Stomach (tissue), 9 donors: ENCODE measurements around the gene KNG1. TPM values are rescaled to one million over a fixed set of nuclear protein-coding genes. Genes with fewer than 3 reads are reported as not detected.

Experiments
- DNase-seq, 2 donors: peaks; one replicate each; pipeline versions ENCODE4 v3.0.0 to v3.0.0-alpha.2; 2013 to 2019
- H3K27ac ChIP-seq, 5 donors: fragments of 200-600 bp in 4 of 5; sonication (generic) in 4 of 5; one replicate each; pipeline ENCODE4 v1.5.1; 2013 to 2019; ENCODE audit warnings: mild to moderate bottlenecking in 1 of 5, moderate library complexity in 1 of 5
- H3K27me3 ChIP-seq, 3 donors: fragments of 200-600 bp; sonication (generic); one replicate each; pipeline ENCODE4 v1.5.1; 2017 to 2019; ENCODE audit warnings: mixed run types in 1 of 3
- H3K36me3 ChIP-seq, 4 donors: fragments of 200-600 bp; sonication (generic); 1 replicate in 3 of 4; 2 replicates in 1 of 4; pipeline ENCODE4 v1.5.1; 2016 to 2019
- H3K4me1 ChIP-seq, 4 donors: fragments of 200-600 bp; sonication (generic); one replicate each; pipeline ENCODE4 v1.5.1; 2016 to 2019
- H3K4me3 ChIP-seq, 4 donors: fragments of 200-600 bp; sonication (generic) in 3 of 4; one replicate each; pipeline ENCODE4 v1.5.1; 2016 to 2019; ENCODE audit warnings: mild to moderate bottlenecking in 1 of 4
- H3K9me3 ChIP-seq, 4 donors: fragments of 200-600 bp; sonication (generic); one replicate each; pipeline ENCODE4 v1.5.1; 2016 to 2019
- CTCF ChIP-seq, 7 experiments: fragments of 450-650 bp in 4 of 7; fragments of 200-600 bp in 3 of 7; sonication (generic) in 3 of 7; IDR thresholded peaks; one replicate each; pipeline ENCODE4 v1.5.1; 2016 to 2019; ENCODE audit warnings: antibody characterized with exemption in 7 of 7, control low read depth in 2 of 7, mild to moderate bottlenecking in 1 of 7
- EP300 ChIP-seq: sonication (generic); formaldehyde crosslinking; IDR thresholded peaks from one replicate; pipeline ENCODE4 v1.6.1; 2017; ENCODE audit warnings: antibody characterized with exemption
- POLR2A ChIP-seq, 4 donors: fragments of 450-650 bp; IDR thresholded peaks; one replicate each; pipeline ENCODE4 v1.6.1; 2016; ENCODE audit warnings: antibody characterized with exemption in 4 of 4, control low read depth in 2 of 4, mild to moderate bottlenecking in 1 of 4, moderate library complexity in 1 of 4
- POLR2AphosphoS5 ChIP-seq, 3 donors: sonication (generic); formaldehyde crosslinking; IDR thresholded peaks; one replicate each; pipeline ENCODE4 v1.6.1; 2016; ENCODE audit warnings: antibody characterized with exemption in 3 of 3
- WGBS, 5 donors: extraction: QIAGEN DNeasy Blood & Tissue Kit in 3 of 5; methylation state at CpG; one replicate each; pipeline versions ENCODE4 v1.1.5 to v1.1.7; 2013 to 2018; 5-methylcytosine and 5-hydroxymethylcytosine counted together
- intact Hi-C: fragments of 100-400 bp; cut with DNase I; formaldehyde crosslinking; loops from one replicate; pipeline ENCODE4 v1.15.1; 2023; ENCODE audit warnings: low total_unique reads
- polyA plus RNA-seq, 3 donors: library from polyadenylated mRNA; stranded (reverse); fragments of 200-250 nt; gene quantifications; one replicate each; pipeline ENCODE4 v1.2.3, GENCODE V29; 2013
- small RNA-seq, 4 donors: library from RNA; depleted of rRNA; stranded (forward); fragments of <200 nt; gene quantifications; one replicate each; pipeline ENCODE3, GENCODE V24; 2016
- total RNA-seq, 5 donors: library from RNA; depleted of rRNA; stranded (reverse); fragments of >200 nt; gene quantifications; one replicate each; pipeline versions ENCODE4 v1.1.0 to v1.2.3, GENCODE V29; 2014 to 2016
- donor health status: healthy with polysubstance abuse.
- donor health status: Bipolar disorder and iron deficiency.
- donor health status: healthy.

KNG1 gene
- total and polyA plus RNA-seq, 8 donors: 0.18 TPM; not detected in 7

DNA sequence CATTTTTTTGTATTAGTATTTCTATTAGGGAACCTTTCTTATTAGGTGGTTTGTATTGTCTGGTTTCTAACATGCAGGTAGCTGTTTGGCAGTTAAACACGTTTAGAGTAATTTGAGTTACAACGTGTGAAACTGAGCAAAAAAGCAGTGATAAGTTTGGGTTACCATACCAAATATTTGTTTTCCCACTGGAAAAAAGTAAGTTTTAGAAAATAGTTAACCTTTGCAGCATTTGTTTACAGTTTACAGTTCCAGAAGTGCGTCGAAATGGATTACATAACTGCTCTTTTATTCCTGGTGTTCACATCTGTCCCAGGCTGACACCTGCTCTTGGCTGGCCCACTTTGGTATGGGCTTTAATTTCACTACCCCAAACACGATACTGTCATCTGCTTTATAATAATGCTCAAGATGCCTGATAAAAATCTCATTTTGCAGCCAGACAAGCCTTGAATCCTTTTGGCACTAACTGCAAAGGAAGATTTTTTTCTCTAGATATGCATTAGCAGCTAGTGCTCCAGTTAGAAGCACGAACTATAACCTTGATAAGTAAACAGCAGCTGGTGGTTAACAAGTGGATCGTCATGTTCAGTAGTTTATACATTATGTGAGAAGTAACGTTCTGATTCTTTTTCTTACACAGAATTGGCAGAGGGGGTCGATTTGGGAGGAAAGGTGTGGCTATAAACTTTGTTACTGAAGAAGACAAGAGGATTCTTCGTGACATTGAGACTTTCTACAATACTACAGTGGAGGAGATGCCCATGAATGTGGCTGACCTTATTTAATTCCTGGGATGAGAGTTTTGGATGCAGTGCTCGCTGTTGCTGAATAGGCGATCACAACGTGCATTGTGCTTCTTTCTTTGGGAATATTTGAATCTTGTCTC is 71.6 kb downstream of the KNG1 start:
- Histone ChIP-seq H3K9me3 (no peaks in the 10 kb centered on the region), H3K4me1 (peaks cover 40 to 62% (median 51%) of the 10 kb centered on the region in 4 donors), H3K4me3 (peak overlapping the region in 2 of 4 donors; percentile 74 to 98), H3K36me3 (peaks cover 58 to 90% (median 78%) of the 10 kb centered on the region in 4 donors), H3K27me3 (no peaks in the 10 kb centered on the region), H3K27ac (peak overlapping the region in 1 of 5 donors; percentile 16)
- TF ChIP-seq CTCF (IDR thresholded peaks at IDR 0.05) (no peak), POLR2A (IDR thresholded peaks at IDR 0.05) (no peak), EP300 (no peak), POLR2AphosphoS5 (IDR thresholded peaks at IDR 0.05) (no peak)
- DNase-seq: no peak
- intact Hi-C loops: loop anchor here (10.0 kb wide), 1 partner anchor 214 kb away; the partner anchor contains the start of gene DNAJB11
- WGBS, 5 donors: 35 to 43% (median 38%) methylated on average over 13 of the region's 13 CpGs

- Histone ChIP-seq H3K9me3 (no peaks in the 10 kb centered on the region), H3K4me3 (no peak overlapping the region), H3K36me3 (peaks cover 60 to 94% (median 82%) of the 10 kb centered on the region in 4 donors), H3K27me3 (no peaks in the 10 kb centered on the region), H3K27ac (no peak overlapping the region), H3K4me1 (peaks cover 38 to 58% (median 48%) of the 10 kb centered on the region in 4 donors)
- DNase-seq: no peak
- intact Hi-C loops: loop anchor here (10.0 kb wide), 1 partner anchor 215 kb away; the partner anchor contains the start of gene DNAJB11
- TF ChIP-seq POLR2A (IDR thresholded peaks at IDR 0.05) (no peak), EP300 (no peak), POLR2AphosphoS5 (IDR thresholded peaks at IDR 0.05) (no peak)
- 28 to 47% (median 39%) methylated on average over 4 of the region's 4 CpGs for WGBS, 5 donors
Measured at GRCh38 chr3:186789554-186790260, 72.5 kb downstream of the KNG1 start.

- DNase-seq: no peak
- Histone ChIP-seq H3K4me3 (no peak overlapping the region), H3K36me3 (peaks cover 53 to 91% (median 76%) of the 10 kb centered on the region in 4 donors), H3K9me3 (no peaks in the 10 kb centered on the region), H3K27ac (peak overlapping the region in 3 of 5 donors; percentile 7 to 13 (median 11)), H3K4me1 (peaks cover 31 to 51% (median 41%) of the 10 kb centered on the region in 4 donors), H3K27me3 (no peaks in the 10 kb centered on the region)
- WGBS, 5 donors: 48 to 55% (median 51%) methylated on average over 8 of the region's 8 CpGs
- intact Hi-C loops: no loop called here
- TF ChIP-seq POLR2AphosphoS5 (IDR thresholded peaks at IDR 0.05) (peak in 1 of 3 donors; percentile 14), CTCF (IDR thresholded peaks at IDR 0.05) (no peak), EP300 (no peak), POLR2A (IDR thresholded peaks at IDR 0.05) (no peak)
Measured at GRCh38 chr3:186790261-186790981, 73.3 kb downstream of the KNG1 start.

Small RNA genes within 50 kb of the gene (small RNA-seq; reads per million reads assigned to genes)
- gene RF00092: 0 reads per million in 4 donors
- gene RNU6-1105P: 0 reads per million in 4 donors
- 0 reads per million in 4 donors for gene SNORA4
- gene SNORA63: 0 reads per million in 4 donors
- 0 reads per million in 4 donors for gene SNORA81
- 0 reads per million in 4 donors for gene SNORD2

Other genes starting within 250 kb of the KNG1 start
- gene CRYGS, start 173.0 kb upstream of the KNG1 start, total RNA-seq: 1 to 10 TPM in 3 of 5 donors, not detected in 2; 1.8 to 4.3 (median 2.8) TPM
- 1 to 10 TPM; 5.0 to 6.6 (median 5.9) TPM for gene CRYGS, start 173.0 kb upstream of the KNG1 start, polyA plus RNA-seq
- 10 to 100 TPM in 3 of 5 donors, 1 to 10 TPM in 2; 5.3 to 16.5 (median 10.4) TPM for gene TBCCD1, start 150.0 kb upstream of the KNG1 start, total RNA-seq
- gene TBCCD1, start 150.0 kb upstream of the KNG1 start, polyA plus RNA-seq: 1 to 10 TPM; 3.5 to 4.4 (median 4.0) TPM
- gene DNAJB11, start 146.6 kb upstream of the KNG1 start, total RNA-seq: 10 to 100 TPM; 17.0 to 62.1 (median 31.6) TPM
- 10 to 100 TPM; 17.7 to 33.9 (median 32.2) TPM for gene DNAJB11, start 146.6 kb upstream of the KNG1 start, polyA plus RNA-seq
- gene AHSG, start 104.3 kb upstream of the KNG1 start, total RNA-seq: under 1 TPM in 1 of 5 donors, not detected in 4; 0.92 TPM
- gene AHSG, start 104.3 kb upstream of the KNG1 start, polyA plus RNA-seq: not detected
- gene FETUB, start 77.0 kb upstream of the KNG1 start, total RNA-seq: not detected
- gene FETUB, start 77.0 kb upstream of the KNG1 start, polyA plus RNA-seq: under 1 TPM in 1 of 3 donors, not detected in 2; 0.63 TPM
- not detected for gene HRG, start 51.3 kb upstream of the KNG1 start, total RNA-seq
- not detected for gene HRG, start 51.3 kb upstream of the KNG1 start, polyA plus RNA-seq
- gene EIF4A2, start 66.2 kb downstream of the KNG1 start, total RNA-seq: 1,000 to 10,000 TPM in 1 of 5 donors, 100 to 1,000 TPM in 4; 165 to 1,058 (median 464) TPM
- 100 to 1,000 TPM; 313 to 569 (median 319) TPM for gene EIF4A2, start 66.2 kb downstream of the KNG1 start, polyA plus RNA-seq
- 100 to 1,000 TPM in 1 of 5 donors, 10 to 100 TPM in 2, 1 to 10 TPM in 1, not detected in 1; 3.2 to 121 (median 28.4) TPM for gene RFC4, start 89.1 kb downstream of the KNG1 start, total RNA-seq
- 10 to 100 TPM; 13.1 to 25.2 (median 21.2) TPM for gene RFC4, start 89.1 kb downstream of the KNG1 start, polyA plus RNA-seq
- gene ADIPOQ, start 125.4 kb downstream of the KNG1 start, total RNA-seq: 10 to 100 TPM in 1 of 5 donors, 1 to 10 TPM in 2, under 1 TPM in 1, not detected in 1; under 0.01 to 11.1 (median 6.5) TPM
- gene ADIPOQ, start 125.4 kb downstream of the KNG1 start, polyA plus RNA-seq: 1 to 10 TPM in 1 of 3 donors, under 1 TPM in 2; 0.13 to 1.4 (median 0.25) TPM
- gene ST6GAL1, start 213.2 kb downstream of the KNG1 start, total RNA-seq: 10 to 100 TPM in 4 of 5 donors, 1 to 10 TPM in 1; 3.8 to 31.0 (median 18.1) TPM
- gene ST6GAL1, start 213.2 kb downstream of the KNG1 start, polyA plus RNA-seq: 1 to 10 TPM; 4.1 to 9.7 (median 4.6) TPM